HUES64 (cell line): Measurements from ENCODE around the gene TCERG1L.
"Not testable (repeated sequence)": the region's sequence is repeated elsewhere in the genome, so short reads cannot be mapped to it uniquely, and the experiment has no call there.

Source experiments
- H3K27ac ChIP-seq: 2 replicates; pipeline ENCODE4 v1.7.0; 2013; ENCODE audit warnings: low read depth, low read length, inconsistent platforms
- H3K27me3 ChIP-seq: 2 replicates; pipeline ENCODE4 v1.6.1; 2013; ENCODE audit warnings: mild to moderate bottlenecking, low read length; ENCODE audit not compliant: insufficient read depth
- H3K36me3 ChIP-seq: 2 replicates; pipeline ENCODE4 v1.6.1; 2013; ENCODE audit warnings: mild to moderate bottlenecking, low read length; ENCODE audit not compliant: insufficient read depth
- H3K4me1 ChIP-seq: 2 replicates; pipeline ENCODE4 v1.6.1; 2013; ENCODE audit warnings: mild to moderate bottlenecking, low read length, moderate library complexity; ENCODE audit not compliant: insufficient read depth
- H3K4me3 ChIP-seq: 2 replicates; pipeline ENCODE4 v1.5.1; 2013; ENCODE audit warnings: mild to moderate bottlenecking, low read length, moderate library complexity
- H3K9ac ChIP-seq: 2 replicates; pipeline ENCODE4 v1.6.1; 2013; ENCODE audit warnings: mild to moderate bottlenecking, low read depth, low read length
- H3K9me3 ChIP-seq: 2 replicates; pipeline ENCODE4 v1.6.1; 2013; ENCODE audit warnings: low read depth, low read length; ENCODE audit not compliant: insufficient read depth
- WGBS: fragments of 150-250, 120-280 bp; methylation state at CpG from one replicate; pipeline ENCODE4 v1.1.7; 2013; ENCODE audit warnings: missing lambda C conversion rate; 5-methylcytosine and 5-hydroxymethylcytosine counted together

TCERG1L gene

GRCh38 chr10:131178521-131179331 lies 132.8 kb downstream of the TCERG1L start:
- no peak overlapping the region for H3K9ac ChIP-seq
- WGBS = 92% methylated on average over 29 of the region's 29 CpGs

GRCh38 chr10:131177431-131178327 lies 133.8 kb downstream of the TCERG1L start:
- H3K9me3 ChIP-seq = 0 out of 2 replicates have a peak, but pooled peaks cover 7% of the 10 kb centered on the region
- H3K4me3 ChIP-seq = no peak overlapping the region
- H3K9ac ChIP-seq = no peak overlapping the region
- no peaks in the 10 kb centered on the region for H3K27me3 ChIP-seq
- no peaks in the 10 kb centered on the region for H3K36me3 ChIP-seq
- H3K27ac ChIP-seq = no peak overlapping the region
- no peaks in the 10 kb centered on the region for H3K4me1 ChIP-seq
- 89% methylated on average over 31 of the region's 31 CpGs for WGBS

More at GRCh38 chr10:131178521-131179331, 132.8 kb downstream of the TCERG1L start:
- H3K9me3 ChIP-seq = 0 out of 2 replicates have a peak, but pooled peaks cover 7% of the 10 kb centered on the region
- no peak overlapping the region for H3K27ac ChIP-seq
- no peaks in the 10 kb centered on the region for H3K27me3 ChIP-seq
- no peak overlapping the region for H3K4me3 ChIP-seq
- H3K36me3 ChIP-seq = no peaks in the 10 kb centered on the region
- no peaks in the 10 kb centered on the region for H3K4me1 ChIP-seq

- Histone ChIP-seq H3K4me1 (no peaks in the 10 kb centered on the region), H3K9me3 (0 out of 2 replicates have a peak, but pooled peaks cover 7% of the 10 kb centered on the region), H3K36me3 (no peaks in the 10 kb centered on the region), H3K4me3 (no peak overlapping the region), H3K27ac (no peak overlapping the region), H3K27me3 (no peaks in the 10 kb centered on the region), H3K9ac (no peak overlapping the region)
- 85% methylated on average over 8 of the region's 8 CpGs for WGBS
These were observed 134.6 kb downstream of the TCERG1L start for GRCh38 chr10:131176907-131177306.

GRCh38 chr10:131176324-131176723 lies 135.2 kb downstream of the TCERG1L start:
- not testable (repeated sequence) for H3K9ac ChIP-seq, H3K4me1 ChIP-seq, H3K9me3 ChIP-seq, H3K4me3 ChIP-seq, H3K27me3 ChIP-seq, H3K36me3 ChIP-seq, H3K27ac ChIP-seq
- WGBS = 78% methylated on average over 7 of the region's 7 CpGs

- Histone ChIP-seq H3K27me3 (no peaks in the 10 kb centered on the region), H3K4me1 (no peaks in the 10 kb centered on the region), H3K9ac (no peak overlapping the region), H3K36me3 (no peaks in the 10 kb centered on the region), H3K27ac (no peak overlapping the region), H3K4me3 (no peak overlapping the region), H3K9me3 (0 out of 2 replicates have a peak, but pooled peaks cover 7% of the 10 kb centered on the region)
- WGBS = 97% methylated on average over 13 of the region's 13 CpGs
These were observed 135.6 kb downstream of the TCERG1L start for GRCh38 chr10:131175891-131176290.

GRCh38 chr10:131174651-131175540 lies 136.6 kb downstream of the TCERG1L start:
- H3K27ac ChIP-seq = no peak overlapping the region
- no peaks in the 10 kb centered on the region for H3K4me1 ChIP-seq
- H3K4me3 ChIP-seq = no peak overlapping the region
- H3K9me3 ChIP-seq = 0 out of 2 replicates have a peak, but pooled peaks cover 7% of the 10 kb centered on the region
- no peaks in the 10 kb centered on the region for H3K36me3 ChIP-seq
- H3K9ac ChIP-seq = no peak overlapping the region
- no peaks in the 10 kb centered on the region for H3K27me3 ChIP-seq
- WGBS = 92% methylated on average over 15 of the region's 15 CpGs

GRCh38 chr10:131174211-131174565 lies 137.3 kb downstream of the TCERG1L start:
- H3K9ac ChIP-seq = no peak overlapping the region
- H3K4me3 ChIP-seq = no peak overlapping the region
- H3K27me3 ChIP-seq = no peaks in the 10 kb centered on the region
- no peak overlapping the region for H3K27ac ChIP-seq
- no peaks in the 10 kb centered on the region for H3K4me1 ChIP-seq
- H3K36me3 ChIP-seq = no peaks in the 10 kb centered on the region
- H3K9me3 ChIP-seq = 0 out of 2 replicates have a peak, but pooled peaks cover 7% of the 10 kb centered on the region
- WGBS = 87% methylated on average over 13 of the region's 13 CpGs

GRCh38 chr10:131173484-131174210 lies 137.9 kb downstream of the TCERG1L start:
- Histone ChIP-seq H3K27ac (no peak overlapping the region), H3K9me3 (0 out of 2 replicates have a peak, but pooled peaks cover 7% of the 10 kb centered on the region), H3K36me3 (no peaks in the 10 kb centered on the region), H3K4me3 (no peak overlapping the region), H3K4me1 (no peaks in the 10 kb centered on the region), H3K27me3 (no peaks in the 10 kb centered on the region), H3K9ac (no peak overlapping the region)
- 95% methylated on average over 12 of the region's 12 CpGs for WGBS

- 93% methylated on average over 14 of the region's 14 CpGs for WGBS
- no peaks in the 10 kb centered on the region for H3K27me3 ChIP-seq
- no peak overlapping the region for H3K9ac ChIP-seq
- H3K4me1 ChIP-seq = no peaks in the 10 kb centered on the region
- no peak overlapping the region for H3K27ac ChIP-seq
- no peak overlapping the region for H3K4me3 ChIP-seq
- H3K9me3 ChIP-seq = 0 out of 2 replicates have a peak, but pooled peaks cover 7% of the 10 kb centered on the region
- H3K36me3 ChIP-seq = no peaks in the 10 kb centered on the region
These were observed 139.1 kb downstream of the TCERG1L start for GRCh38 chr10:131172433-131172832.

GRCh38 chr10:131169146-131169545 lies 142.4 kb downstream of the TCERG1L start:
- Histone ChIP-seq H3K27me3 (no peaks in the 10 kb centered on the region), H3K27ac (no peak overlapping the region), H3K9me3 (no peaks in the 10 kb centered on the region), H3K4me1 (no peaks in the 10 kb centered on the region), H3K36me3 (no peaks in the 10 kb centered on the region), H3K4me3 (no peak overlapping the region), H3K9ac (no peak overlapping the region)
- 91% methylated on average over 7 of the region's 7 CpGs for WGBS
